Stimulated activated CD4-positive, alpha-beta T cell treated with anti-CD3 and anti-CD28 coated beads, Interleukin-12 subunit alpha, Interleukin-12 subunit beta, amount 100 ng/mL, for 4 hours (primary cell): Measurements from ENCODE around the gene FANCD2.
"Not testable (repeated sequence)": the region's sequence is repeated elsewhere in the genome, so short reads cannot be mapped to it uniquely, and the experiment has no call there.

Source experiments
- DNase-seq: peaks from one replicate; pipeline ENCODE4 v3.0.0-alpha.2; 2020

Gene FANCD2

DNA sequence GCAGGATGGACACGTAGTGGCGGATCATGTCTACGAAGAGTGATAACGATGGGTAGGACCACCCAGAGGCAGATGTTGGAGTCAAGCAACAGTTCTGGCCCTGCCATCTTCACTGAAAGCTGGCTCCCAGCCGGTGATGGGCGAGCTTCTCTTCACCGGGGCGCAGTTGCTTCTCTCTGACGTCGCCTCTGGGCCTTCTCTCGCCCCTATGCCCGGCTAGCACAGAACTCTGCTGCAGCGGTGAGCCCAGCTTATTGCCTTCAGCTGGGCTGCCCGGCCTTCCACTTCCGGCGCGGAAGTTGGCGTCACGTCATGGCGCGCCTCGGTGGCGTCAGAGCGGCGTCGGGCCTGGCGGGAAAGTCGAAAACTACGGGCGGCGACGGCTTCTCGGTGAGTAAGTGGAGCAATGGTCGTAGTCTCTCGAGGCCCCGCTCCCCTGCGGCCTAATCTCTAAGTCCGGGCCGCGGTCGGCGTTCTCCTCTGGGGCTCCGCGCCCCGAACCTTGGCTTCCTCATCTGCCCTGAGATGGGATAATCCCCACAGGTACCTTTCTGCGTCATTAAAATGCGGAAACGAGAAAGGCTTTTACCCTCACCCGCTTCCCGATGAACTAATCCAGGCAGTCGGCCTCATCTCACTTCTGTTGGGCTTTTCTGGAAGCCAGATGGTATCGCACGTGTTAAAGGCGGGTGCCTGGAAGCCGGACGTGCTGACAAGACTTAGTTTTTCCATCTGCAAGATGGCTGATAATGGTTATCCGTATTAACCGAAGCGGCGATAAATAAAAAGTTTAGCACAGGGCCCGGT is at the start of gene FANCD2:
FANCD2 (plus strand) TSS at position 354 of the 807 bp plus-strand sequence. CDS start 2,221 bp downstream, outside the sequence.
- peak; percentile 89 for DNase-seq

GRCh38 chr3:9976721-9977709 is 49.2 kb upstream of the FANCD2 start:
- DNase-seq, result no peak

DNA sequence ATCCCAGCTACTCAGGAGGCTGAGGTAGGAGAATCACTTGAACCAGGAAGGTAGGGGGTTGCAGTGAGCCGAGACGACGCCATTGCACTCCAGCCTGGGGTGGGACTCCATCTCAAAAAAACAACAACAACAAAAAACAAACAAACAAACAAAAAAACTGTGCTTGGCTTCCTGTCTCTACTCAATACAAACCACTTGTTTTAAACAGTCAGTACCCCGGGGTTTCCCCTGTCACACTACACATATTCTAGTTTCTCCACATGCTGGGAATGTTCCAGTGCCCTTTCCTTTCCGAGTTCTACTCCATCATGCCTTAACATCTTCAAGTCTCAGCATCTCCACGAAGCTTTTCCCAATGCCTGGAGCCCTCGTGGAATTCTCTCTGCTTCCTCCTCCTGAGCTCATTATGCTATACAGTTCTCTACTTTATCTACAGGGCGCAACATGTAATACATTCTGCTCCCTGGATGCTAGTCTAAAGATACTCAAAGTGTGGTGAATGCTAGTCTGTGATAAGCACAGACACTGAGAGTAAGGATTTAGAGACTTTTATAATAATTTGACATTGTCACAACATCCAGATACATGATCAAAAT is 47.4 kb upstream of the FANCD2 start:
- no peak for DNase-seq

GRCh38 chr3:9980251-9980650 is 46.0 kb upstream of the FANCD2 start:
- DNase-seq, result no peak

GRCh38 chr3:9986230-9986725 is 40.0 kb upstream of the FANCD2 start:
- no peak for DNase-seq

GRCh38 chr3:9994086-9994844 is 32.0 kb upstream of the FANCD2 start:
- DNase-seq, result no peak

DNA sequence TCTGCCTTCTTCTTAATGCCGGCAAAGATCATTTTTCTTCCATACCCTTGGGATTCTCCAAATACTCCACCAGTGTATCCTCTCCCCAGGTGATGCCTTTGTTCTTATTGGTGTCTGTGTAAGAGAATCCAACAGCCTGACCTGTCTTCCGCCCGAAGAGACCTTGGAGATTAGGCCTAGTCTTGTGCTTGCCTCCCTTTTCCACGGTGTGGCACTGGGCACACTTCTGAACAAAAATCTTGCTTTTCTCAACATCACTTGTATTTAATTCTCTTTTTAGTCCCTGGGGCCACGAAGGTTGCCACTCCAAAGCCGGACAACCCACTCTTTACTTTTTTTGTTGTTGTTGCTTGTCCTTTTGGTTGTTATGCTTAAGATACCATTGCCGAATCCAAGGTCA is 25.6 kb upstream of the FANCD2 start:
- DNase-seq, result no peak

DNA sequence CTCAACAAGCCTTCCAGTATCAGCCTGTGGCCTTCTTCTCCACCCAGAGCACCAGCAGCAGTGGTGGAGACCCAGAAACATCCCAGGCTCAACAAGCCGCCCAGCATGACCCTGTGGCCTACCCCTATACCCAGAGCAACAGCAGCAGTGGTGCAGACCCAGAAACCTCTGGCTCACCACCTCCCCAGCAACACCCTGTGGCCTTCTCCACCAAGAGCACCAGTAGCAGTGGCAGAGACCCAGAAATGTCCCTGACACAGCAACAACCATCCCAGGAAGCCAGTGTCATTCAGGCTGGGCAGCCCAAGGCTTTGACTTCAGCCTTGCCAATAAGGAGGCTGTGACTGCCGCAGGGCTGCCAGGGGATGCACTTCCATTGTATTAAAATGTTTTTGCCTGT is 23.3 kb upstream of the FANCD2 start:
- DNase-seq, result no peak

GRCh38 chr3:10004506-10004905 is 21.7 kb upstream of the FANCD2 start:
- no peak for DNase-seq

GRCh38 chr3:10004960-10005564 is 21.2 kb upstream of the FANCD2 start:
- no peak for DNase-seq

- no peak for DNase-seq
These were observed 20.0 kb upstream of the FANCD2 start for GRCh38 chr3:10006048-10006761.

DNA sequence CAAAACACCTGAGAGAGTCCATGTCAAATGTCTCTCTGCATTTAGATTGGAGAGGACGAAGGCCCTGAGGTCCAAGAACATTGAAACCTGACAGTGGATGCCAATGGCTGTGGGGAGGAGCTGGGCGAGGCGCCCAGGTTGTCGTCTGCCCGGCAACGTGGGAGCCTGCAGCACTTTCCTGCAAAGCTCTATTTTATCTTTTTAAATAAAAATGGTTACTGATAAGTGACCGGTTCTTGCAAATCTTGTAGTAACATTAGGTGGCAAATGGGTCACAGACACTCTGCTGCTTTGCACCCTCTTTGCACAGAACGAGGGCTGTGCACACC is 19.5 kb upstream of the FANCD2 start:
- no peak for DNase-seq

DNA sequence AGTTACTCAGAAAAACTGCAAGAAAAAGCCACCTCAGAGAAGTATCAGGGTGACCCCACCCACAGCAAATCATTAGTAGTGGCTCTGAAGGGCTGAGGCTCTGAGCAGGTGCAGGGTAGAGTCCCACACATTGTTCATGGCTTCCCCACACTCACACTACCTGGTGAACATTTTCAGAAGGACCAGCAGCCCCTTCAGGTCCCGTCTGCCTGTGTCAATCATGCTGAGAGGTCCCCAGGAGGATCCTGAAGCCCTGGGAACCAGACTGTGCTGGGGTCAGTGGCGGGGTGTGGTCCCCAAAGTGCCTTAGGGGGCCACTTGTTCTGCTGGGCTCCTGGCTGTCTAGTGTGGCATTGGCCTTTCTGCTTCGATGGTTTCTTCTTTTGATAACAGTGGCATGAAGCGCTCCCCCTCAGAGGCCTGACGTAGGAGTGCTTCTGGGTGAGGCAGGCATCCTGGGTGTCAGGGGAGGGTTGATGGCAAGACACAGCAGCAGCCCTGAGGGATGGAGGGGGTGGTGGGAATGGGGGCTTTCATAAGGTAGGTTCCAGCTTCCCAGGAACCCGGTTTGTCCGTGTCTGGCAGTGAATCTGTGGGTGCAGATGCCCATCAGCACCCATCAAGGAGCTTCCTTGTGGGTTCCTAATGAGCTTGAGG is 19.0 kb upstream of the FANCD2 start:
- no peak for DNase-seq

- DNase-seq, result not testable (repeated sequence)
These were observed 18.0 kb upstream of the FANCD2 start for GRCh38 chr3:10008216-10008587.

- peak; percentile 76 for DNase-seq
These were observed 17.5 kb upstream of the FANCD2 start for GRCh38 chr3:10008588-10009344.

- no peak for DNase-seq
These were observed 15.8 kb upstream of the FANCD2 start for GRCh38 chr3:10010421-10010877.

DNA sequence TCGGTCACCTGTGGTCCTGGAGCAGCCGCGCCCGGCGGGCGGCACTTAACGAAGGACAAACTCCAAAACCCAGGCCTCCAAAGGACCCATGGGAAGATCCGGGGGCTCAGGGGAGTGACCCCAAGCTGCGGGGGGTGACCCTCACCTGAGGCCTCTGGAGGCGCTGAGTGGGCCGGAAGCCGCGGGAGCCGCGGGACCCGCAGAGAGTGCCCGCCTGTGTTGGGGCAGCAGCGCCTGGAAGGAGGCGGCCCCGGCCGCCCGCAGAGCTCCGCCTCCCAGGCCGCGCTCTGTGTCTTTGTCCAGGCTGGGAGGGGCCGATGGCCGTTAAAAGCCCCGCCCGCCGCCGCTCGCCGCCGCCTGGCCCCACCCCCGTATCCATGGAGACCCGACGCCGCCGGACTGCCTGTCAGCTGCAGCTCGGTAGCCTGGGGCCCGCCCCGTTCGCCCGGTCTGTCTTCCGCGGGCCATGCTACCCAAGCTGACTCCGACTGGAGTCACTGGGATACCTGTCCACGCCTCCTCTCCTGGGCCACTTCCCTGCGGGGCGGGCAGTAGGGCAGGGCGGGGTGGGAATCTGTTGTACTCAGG is 15.3 kb upstream of the FANCD2 start:
- peak; percentile 77 for DNase-seq

DNA sequence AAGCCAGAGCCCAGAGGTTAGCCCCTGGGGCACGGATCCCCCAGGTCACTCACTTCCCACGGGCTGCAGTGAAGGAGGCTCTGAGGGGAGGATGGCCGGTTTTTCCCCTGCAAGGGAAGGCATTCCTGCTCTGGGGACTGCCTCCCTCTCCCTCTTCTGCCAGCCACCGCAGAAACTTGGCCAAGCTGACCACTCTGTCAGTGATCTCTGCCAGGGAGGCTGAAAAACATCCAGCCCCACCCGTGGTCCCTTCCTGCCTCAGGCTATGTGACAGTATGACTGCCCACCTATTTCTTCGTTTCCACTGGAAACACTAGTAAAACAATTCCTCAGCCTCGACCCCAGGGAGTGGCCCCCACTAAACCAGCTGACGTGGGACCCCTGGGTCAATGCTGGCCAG is 14.6 kb upstream of the FANCD2 start:
- no peak for DNase-seq

DNA sequence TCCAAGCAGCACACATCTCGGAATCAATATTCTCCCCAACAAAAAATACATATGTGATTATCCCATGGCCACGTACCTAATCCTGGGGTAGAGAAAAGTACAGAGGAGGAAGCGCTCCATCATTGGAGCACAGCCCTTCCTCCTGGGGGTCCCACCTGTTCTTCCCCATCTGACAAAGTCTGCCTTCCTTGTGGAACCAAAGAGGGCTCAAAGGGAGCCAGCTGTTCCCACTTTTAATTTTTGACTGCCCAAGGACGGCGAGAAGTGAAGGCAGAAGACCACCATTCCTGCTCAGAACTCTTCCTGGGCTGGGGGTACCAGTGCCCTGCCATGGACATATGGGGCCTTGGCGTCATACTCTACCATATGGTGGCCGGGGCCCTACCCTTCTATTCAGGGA is 14.1 kb upstream of the FANCD2 start:
- no peak for DNase-seq
